ENCODE results near the gene PAIP1. TPM values are rescaled to one million over a fixed set of nuclear protein-coding genes. Genes with fewer than 3 reads are reported as not detected.
"Not testable (repeated sequence)": the region's sequence is repeated elsewhere in the genome, so short reads cannot be mapped to it uniquely, and the experiment has no call there.

Gene PAIP1
- total RNA-seq, 1 donor = 123 TPM

GRCh38 chr5:43523662-43524072 is 33.2 kb downstream of the PAIP1 start:
- TF ChIP-seq CTCF (IDR thresholded peaks at IDR 0.05; ENCODE audit: insufficient read depth, low read depth, low read length) = no peak
- no peak overlapping the region for H3K4me3 ChIP-seq (ENCODE audit: low read depth, low read length)
- DNase-seq (ENCODE audit: low read depth) = peak; percentile 16

GRCh38 chr5:43520615-43521014 is 36.3 kb downstream of the PAIP1 start:
- no peak for TF ChIP-seq CTCF (IDR thresholded peaks at IDR 0.05; ENCODE audit: insufficient read depth, low read depth, low read length)
- DNase-seq (ENCODE audit: low read depth) = no peak
- H3K4me3 ChIP-seq (ENCODE audit: low read depth, low read length) = no peak overlapping the region

GRCh38 chr5:43515678-43516048 is 41.2 kb downstream of the PAIP1 start:
- no peak for DNase-seq (ENCODE audit: low read depth)
- TF ChIP-seq CTCF (IDR thresholded peaks at IDR 0.05; ENCODE audit: insufficient read depth, low read depth, low read length) = no peak
- H3K4me3 ChIP-seq (ENCODE audit: low read depth, low read length) = peak overlapping the region; percentile 77

- TF ChIP-seq CTCF (IDR thresholded peaks at IDR 0.05; ENCODE audit: insufficient read depth, low read depth, low read length) = no peak
- peak within 1 kb of the TSS; percentile 77 for H3K4me3 ChIP-seq (ENCODE audit: low read depth, low read length)
- DNase-seq (ENCODE audit: low read depth) = peak; percentile 96
Measured at GRCh38 chr5:43514816-43515677, 41.8 kb downstream of the PAIP1 start, which contains the start of gene C5orf34. TSS of gene C5orf34 (minus strand) at chr5:43515148. CDS start at chr5:43509339, 5,809 bp downstream.

GRCh38 chr5:43514471-43514815 is 42.4 kb downstream of the PAIP1 start:
- no peak for TF ChIP-seq CTCF (IDR thresholded peaks at IDR 0.05; ENCODE audit: insufficient read depth, low read depth, low read length)
- peak; percentile 72 for DNase-seq (ENCODE audit: low read depth)
- peak overlapping the region; percentile 77 for H3K4me3 ChIP-seq (ENCODE audit: low read depth, low read length)

GRCh38 chr5:43514025-43514424 is 42.9 kb downstream of the PAIP1 start:
- TF ChIP-seq CTCF (IDR thresholded peaks at IDR 0.05; ENCODE audit: insufficient read depth, low read depth, low read length) = no peak
- DNase-seq (ENCODE audit: low read depth) = peak; percentile 4
- peak overlapping the region; percentile 77 for H3K4me3 ChIP-seq (ENCODE audit: low read depth, low read length)

- H3K4me3 ChIP-seq (ENCODE audit: low read depth, low read length); DNase-seq (ENCODE audit: low read depth): not testable (repeated sequence)
Measured at GRCh38 chr5:43511062-43511461, 45.8 kb downstream of the PAIP1 start.

Data from fibroblast of villous mesenchyme (primary cell).